Hypothalamus (tissue), 51 donors: ENCODE measurements around the gene RPP21.

ENCODE experiments used
- DNase-seq, 51 donors: peaks; one replicate each; lab custom pipeline; 2025; lab: John Stamatoyannopoulos, UW

The RPP21 gene

DNA sequence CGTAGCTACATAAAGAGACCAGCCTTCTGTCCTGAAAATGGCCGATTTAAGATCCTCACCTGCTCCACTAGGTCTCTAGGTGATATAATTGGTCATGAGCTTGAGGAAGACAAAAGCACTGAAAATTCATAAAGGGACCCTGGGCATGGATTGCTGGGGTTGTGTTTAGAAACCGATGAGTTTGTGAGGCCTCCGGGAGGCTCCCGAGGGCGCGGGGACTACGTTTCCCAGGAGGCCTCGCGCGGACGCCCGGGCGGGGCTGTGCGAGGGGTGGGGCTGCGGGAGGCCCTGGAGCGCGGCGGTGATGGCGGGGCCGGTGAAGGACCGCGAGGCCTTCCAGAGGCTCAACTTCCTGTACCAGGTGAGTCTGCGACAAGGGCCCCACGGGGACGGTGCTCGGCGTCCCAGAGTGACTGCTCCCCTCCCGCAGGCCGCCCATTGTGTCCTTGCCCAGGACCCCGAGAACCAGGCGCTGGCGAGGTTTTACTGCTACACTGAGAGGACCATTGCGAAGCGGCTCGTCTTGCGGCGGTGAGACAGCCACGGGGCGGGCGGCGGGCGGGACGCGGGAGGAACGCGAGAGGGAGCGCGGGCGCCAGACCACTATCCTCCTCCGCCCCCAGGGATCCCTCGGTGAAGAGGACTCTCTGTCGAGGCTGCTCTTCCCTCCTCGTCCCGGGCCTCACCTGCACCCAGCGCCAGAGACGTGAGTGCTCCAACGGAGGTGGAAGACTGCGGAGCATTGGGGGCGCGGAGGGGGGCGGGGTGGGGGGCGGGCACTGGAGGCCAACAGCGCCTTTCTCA lies at the start of gene RPP21:
RPP21 (plus strand) TSS at position 289 of the 804 bp plus-strand sequence; CDS start at position 305, 16 bp downstream.
- peak in 50 of 51 donors; percentile 53 to 91 (median 76) for DNase-seq

DNA sequence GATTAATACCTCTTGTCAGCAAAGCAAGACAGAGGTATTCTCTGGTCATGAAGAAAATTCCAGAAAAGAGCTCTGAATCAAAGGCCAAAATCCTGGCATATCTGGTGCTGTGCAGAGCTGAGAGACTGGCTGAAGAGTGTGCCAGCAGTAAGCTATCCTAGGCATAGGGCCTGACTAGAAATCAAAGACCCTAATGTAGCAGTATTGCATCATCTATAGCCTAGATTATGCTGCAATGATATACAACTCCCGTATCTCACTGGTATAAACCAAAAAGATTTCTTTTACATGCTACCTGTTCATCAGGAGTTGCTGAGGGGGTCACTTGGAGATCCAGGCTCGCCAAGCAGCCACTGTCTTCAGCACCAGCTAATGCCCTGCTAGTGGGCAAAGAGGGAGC lies 49.1 kb upstream of the RPP21 start:
- no peak for DNase-seq

DNA sequence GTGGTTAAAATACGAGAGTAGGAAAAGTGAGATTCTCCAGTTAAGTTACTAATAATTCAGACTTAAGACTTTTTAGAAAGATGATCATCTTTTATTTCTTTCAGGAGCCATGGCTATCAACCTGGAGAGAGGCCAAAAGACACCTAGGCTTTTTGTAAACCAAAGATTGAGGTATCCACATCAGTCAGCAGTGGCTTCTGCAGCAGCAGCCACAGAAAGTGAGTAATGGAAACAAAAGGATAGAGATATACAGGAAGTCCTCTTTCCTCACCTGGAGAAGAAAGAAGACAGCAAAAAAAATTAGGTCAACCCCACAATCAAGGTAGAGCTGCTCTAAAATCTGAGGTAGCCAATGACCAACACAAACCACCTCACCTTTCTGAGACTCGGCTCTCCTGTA lies 41.0 kb upstream of the RPP21 start:
- DNase-seq: no peak

DNA sequence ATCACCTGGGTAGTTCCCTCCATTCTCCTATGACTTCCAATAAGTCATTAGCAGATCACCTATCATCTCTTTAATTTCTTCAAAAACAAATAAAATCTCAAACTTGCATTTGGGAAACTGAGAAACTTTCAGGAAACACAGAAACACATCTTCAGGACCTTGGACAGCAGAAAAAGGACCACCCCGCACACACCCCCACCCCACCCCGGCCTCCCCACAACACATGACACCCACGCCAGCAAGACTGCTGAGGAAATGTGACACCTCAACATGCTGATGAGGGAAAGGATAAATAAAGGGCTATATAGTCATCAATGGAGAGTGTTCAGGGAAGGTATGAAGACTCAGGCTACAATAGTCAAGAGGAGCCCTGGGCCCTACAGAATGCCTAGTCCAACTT lies 33.9 kb upstream of the RPP21 start:
- DNase-seq: no peak

DNA sequence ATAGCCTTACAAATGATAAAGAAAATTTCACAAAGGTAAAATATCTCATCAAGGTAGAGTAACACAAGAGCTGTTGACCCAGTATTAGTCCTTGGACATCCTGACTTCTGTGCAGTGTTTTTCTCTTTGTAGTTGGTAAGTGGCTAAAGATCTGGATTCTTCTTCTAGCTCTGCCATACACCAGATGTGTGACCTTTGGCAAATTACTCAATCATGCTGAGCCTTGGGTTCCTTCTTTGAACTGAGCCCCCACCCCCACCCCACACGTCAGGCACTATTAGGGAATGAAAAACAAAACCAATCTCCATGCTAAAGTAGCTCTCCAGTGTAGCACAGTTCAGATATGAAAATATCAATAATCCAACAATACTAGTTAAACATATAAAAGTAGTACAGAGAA lies 33.3 kb upstream of the RPP21 start:
- no peak for DNase-seq

DNA sequence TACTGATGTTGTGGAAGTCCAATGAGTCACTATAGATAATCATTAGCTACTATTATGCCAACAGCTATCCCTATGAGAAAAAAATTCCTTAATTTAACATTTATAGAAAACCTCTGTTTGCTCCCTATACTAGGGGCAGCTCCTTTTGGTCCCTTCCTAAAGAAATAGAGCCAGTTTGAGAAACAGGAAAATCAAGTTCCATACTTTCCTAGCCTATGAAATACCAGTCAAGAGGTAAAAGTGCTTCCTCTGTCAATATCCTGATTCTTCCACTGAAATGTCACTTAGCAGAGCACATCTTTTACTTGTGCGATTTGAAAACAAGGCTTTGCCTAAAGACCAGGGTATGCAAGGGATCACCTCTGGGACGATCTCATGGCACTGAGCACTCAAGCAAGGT lies 32.7 kb upstream of the RPP21 start:
- no peak for DNase-seq

DNA sequence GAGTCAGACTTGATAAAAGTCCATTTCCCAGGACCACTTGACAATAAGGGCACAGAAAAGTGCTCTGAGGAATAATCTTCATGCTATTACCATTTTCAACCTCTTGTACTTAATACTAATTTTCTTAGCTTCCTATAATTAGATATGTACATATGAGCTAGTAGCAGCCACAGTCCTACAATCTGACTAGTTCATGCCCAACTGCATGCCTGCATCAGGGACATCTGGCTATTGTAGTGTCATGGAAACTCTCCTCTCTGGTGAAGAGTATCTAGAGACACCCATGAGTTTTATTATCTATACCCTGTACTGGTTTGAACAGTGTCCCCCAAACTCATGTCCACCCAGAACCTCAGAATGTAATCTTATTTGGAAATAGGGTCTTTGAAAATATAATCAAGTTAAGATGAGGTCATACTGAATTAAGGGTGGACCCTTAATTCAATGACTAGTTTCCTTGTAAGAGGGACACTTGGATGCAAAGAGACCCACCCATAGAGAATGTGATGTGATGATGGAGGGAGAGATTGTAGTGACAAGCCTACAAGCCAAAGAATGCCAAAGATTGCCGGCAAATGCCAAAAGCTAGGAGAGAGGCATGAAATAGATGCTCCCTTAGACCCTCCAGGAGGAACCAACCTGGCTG lies 32.2 kb upstream of the RPP21 start:
- no peak for DNase-seq

DNA sequence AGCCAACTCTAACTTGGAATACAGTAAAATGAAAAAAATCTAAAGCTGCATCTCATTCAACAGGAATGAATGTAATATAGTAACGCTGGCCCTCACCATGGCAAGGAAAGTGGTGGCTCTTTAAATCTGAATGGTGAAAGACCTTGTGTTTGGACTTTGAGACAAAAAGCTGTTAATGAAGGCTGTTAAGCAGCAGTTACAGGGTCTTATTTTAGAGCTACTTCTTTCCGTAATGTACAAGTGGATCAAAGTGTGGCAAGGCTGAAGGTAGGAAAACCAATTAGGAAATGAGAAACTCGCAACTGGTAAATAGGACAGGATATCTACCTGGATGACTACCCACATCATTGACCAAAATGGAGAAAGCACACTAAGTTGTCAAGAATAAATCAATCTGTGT lies 29.8 kb upstream of the RPP21 start:
- DNase-seq: no peak

DNA sequence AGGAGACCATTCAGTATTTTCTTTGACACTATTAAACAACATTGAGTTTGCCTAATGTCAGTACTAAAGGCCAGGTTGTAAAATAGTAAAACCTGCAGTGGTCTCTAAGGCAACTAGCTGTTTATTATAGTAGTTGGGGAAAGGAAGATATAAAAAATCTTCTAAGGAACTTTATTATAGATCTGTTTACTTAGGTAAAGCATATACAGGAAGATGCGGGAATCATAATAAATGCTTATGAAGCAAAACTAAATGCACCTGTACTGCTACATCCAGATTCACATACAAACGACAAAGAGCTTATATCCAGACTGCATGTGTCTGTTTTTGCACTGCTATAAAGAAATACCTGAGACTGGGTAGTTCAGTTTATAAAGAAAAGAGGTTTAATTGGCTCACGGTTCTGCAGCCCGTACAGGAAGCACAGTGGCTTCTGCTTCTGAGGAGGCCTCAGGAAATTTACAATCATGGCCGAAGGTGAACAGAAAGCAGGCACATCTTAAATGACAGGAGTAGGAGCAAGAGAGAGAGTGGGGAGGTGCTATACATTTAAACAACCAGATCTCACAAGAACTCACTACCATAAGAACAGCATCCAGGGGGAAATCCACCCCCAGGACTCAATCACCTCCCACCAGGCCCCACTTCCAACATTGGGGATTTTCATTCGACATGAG lies 26.9 kb upstream of the RPP21 start:
- no peak for DNase-seq

DNA sequence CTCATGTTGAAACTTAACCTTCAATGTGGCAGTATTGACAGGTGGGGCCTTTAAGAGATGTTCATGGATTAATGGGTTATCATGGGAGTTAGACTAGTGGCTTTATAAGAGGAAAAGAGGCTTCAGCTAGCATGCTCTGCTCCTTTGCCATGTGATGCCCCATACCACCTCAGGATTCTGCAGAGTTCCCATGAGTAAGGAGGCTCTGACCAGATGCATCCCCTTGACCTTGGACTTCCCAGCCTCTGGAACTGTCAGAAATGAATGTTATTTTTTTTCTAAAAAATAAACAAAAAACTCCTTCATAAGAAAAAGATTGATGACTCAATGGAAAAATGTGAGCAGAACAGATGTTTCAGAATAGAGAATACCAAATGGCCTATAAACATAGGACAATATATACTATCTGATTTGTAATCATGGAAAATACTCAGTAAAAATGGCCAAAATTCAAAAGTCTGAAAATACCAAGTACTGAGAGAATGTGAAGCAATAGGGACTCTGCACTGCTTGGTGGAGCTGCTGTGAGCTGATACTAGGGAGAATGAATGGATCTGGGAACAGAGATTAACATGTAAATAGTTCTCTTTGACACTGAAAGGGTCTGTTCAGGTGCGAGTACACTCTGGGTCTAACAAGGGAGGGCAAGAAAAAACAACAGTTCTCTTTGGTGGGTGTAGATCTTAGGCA lies 25.7 kb upstream of the RPP21 start:
- no peak for DNase-seq

DNA sequence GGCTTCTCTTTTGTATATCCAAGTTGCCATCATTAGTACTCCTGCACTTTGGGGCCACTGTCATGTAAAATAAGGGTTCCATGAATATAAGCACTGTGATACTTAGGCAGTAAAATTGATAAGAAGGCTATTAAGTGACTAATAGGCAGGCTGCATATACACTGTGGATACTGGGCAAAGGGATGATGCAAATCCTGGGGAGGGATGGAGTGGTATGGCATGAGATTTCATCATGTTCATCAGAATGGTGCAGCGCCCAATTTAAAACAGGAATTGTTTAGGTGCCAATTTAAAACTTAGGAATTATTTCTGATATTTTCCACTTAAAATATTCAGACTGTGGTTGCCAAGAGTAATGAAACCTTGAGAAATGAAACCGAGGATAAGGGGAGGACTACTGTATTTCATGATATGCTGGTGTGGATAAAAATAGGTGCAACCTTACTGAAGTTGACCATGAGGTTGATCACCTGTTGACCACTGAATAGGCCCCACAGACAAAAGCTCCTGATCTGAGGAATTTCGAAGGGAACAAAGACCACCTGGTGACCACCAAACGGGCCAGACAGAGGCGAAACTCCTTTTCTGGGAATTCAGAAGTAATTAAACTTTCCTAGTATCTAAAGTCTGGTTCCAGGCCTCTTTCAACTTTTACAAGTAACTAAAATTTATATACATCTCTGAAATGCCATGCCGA lies 23.1 kb upstream of the RPP21 start:
- DNase-seq: no peak

DNA sequence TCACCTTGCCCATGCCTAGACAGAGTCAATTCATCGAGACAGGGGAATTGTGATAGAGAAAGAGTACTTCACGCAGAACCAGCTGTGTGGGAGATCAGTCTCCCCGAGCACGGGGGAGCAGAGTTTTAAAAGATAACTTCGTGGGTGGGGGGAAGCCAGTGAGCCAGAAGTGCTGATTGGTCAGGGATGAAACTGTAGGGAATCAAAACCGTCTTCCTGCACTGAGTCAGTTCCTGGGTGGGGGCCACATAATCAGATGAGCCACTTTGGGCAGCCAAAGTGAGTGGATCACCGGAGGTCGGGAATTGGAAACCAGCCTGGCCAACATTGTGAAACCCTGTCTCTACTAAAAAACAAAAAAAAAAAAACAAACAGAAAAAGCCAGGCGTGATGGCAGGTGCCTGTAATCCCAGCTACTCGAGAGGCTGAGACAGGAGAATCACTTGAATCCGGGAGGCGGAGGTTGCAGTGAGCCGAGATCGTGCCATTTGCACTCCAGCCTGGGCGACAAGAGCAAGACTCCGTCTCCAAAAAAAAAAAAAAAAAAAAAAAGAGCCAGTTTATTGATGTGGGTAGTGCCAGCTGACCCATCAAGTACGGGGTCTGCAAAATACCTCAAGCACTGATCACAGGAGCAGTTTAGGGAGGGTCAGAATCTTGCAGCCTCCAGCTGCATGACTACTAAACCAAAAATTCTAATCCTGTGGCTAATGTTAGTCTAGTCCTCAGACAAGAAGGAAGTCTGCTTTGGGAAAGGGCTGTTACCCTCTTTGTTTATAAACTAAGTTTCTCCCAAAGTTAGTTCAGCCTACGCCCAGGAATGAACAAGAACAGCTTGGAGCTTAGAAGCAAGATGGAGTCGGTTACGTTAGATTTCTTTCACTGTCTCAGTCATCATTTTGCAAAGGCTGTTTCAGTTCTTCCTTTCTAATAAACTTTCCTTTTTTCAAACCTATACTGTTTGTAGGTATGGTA lies 22.1 kb upstream of the RPP21 start:
- DNase-seq: no peak

DNA sequence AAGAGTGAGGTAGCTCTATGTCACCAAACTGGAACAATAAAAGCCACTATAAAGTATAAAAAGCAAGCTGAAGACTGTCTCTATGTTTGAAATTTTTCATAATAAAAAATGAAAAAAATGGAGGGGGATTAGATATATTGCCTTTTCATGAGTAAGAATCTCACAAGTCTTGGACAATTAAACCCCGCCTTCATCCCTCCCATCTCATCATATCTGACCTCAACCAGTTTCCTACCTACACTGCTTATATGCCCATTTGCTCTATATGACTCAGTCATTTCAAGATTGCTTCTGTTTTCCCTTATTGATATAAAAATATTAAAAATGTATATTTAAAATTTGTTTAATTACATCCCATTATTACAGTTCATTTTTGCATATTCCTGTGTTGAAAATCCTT lies 21.1 kb upstream of the RPP21 start:
- DNase-seq: no peak

DNA sequence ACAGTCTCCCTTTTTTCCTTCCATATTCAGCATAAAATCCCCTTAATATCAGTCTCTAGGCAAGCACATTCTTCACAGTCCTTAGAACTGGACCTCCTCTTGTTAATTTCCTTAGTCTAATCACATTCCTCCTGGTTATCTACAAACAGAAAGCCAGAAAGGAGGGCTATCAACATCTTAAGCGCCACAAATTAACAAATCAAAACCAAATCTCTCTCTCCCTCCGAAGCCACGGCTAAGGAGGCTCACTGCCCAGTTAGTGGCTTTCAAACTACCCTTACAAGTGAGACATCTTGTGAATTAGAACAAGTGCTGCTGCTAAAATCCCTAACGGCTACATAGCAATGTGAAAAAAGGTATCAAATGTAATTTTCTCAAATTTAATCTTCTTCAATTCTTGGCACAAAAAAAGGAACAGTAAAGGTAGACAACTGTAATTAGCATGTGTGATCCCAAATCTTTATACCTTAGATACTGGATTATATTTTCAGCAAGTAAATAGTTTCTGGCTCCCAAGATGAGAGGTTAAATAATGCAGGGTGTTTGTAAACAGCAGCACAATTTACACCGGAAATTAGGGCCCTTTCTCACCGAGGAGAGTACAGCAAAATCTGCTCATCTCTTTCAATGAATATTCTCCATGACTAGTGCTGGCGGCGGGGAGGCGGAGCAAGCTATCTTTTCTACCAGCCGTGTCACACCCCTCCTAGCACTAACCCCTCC lies 19.6 kb upstream of the RPP21 start:
- DNase-seq: peak in 5 of 51 donors; percentile 11 to 79 (median 23)

DNA sequence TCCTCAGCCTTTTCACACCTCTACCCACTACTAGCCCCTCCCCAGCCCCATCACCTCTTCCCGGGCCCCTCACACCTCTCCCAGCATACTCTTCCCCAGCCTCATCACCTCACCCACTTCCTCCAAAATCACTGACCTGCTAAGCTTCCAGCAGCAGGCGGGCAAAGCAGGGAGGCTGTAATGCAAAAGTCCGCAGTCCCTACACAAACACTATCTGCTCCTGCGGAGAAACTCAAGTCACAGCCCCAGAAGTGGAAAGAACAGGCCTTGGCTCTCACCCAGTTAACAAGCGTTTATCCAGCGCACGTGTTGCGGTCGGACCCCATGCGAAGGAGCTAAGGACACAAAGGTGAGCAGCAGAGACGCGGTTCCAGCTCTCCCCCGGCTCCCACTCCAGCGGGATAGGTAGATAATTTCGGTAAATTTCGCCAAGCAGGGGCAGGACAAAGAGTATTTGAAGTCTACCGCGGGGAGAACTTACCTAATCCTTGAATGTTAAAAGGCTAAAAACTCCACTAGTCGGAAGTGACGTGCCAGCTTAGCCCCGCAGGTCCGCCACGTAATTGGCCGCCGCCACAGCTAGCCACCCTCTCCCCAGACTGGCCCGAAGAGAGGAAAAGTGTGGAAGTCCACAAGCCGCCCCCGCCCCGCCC lies 19.0 kb upstream of the RPP21 start:
- DNase-seq: peak in 40 of 51 donors; percentile 4 to 96 (median 78)

DNA sequence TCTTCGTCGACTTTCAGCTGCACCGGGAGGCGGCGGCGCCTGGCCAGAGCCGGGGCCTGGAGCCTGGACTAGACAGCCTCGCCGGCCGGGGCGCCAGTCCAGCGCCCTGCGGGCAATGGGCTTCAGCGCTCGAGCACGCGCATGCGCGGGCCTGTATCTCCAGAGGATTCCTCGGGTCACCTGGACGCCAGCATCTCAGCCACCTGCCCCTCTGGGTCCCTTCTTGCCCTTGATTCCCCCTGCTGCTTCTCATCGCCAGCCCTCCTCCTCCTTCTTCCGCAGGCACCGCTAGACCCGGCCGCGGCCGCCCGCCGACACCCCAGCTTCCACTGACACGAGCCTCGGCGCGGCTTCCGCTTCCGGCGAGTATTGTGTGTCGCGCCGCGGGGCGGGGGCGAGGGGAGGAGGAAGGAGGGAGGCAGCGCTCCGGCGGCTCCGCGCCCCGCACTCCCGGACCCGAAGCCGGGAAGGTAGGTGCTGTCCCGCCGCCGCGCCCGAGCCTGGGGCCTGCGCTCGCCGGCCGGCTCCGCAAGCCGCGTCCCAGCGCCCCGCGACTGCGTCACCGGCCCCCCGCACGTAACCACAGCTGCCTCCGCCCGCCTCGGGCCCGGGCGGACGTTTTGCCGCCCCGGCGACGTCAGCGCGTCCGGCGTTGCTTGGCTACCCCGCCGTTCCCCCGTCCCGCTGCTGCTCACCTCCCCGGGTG lies 18.3 kb upstream of the RPP21 start, which contains the start of gene TRIM39:
TRIM39 (plus strand) TSS at position 402 of the 706 bp plus-strand sequence. CDS start 2,391 bp downstream, outside the sequence.
- peak; percentile 66 to 99 (median 89) for DNase-seq

DNA sequence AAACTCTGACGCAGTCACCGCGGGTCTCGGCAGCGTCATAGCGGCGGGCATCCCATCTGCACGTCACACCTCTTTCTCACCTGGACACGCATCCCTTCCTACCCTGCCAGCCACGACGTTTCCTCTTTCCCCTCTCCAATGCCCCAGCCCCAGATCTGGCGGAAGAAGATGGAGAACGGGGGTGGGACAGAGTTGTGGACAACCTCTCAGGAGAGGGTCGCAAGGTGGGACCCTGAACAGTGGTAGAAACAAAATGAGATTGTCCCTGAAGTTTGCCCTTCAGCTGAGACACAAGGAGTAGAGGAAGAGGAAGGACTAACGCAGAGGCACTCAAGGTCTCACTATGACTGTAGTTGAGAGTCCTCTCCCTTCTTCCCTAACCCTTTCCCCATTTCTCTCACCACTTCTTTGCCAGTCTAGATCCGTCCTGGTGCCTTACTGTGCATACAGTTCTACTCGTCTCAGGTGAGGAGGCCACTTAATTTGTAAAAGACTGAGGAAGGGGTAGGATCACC lies 17.7 kb upstream of the RPP21 start:
- peak in 1 of 51 donors; percentile 66 for DNase-seq
